ENCODE measurements around the gene MARCHF10. TPM values are rescaled to one million over a fixed set of nuclear protein-coding genes. Genes with fewer than 3 reads are reported as not detected.

The MARCHF10 gene
- total and polyA plus RNA-seq, 7 donors: 0.09 to 2.1 (median 0.71) TPM; not detected in 2

DNA sequence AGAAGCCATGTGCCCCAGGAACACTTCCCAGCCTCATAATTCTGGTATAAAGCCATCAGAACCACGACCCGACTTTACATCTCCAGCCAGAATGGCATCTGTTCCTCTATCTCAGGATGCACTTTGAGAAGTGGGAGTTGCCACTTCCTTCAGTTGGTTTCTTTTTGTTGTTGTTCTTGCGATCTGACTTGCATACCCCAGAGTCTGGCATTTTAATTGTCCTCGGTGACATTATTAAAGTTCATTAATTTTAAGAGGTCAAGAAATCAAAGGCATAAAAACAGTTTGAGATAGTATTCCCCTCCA is 13.5 kb downstream of the MARCHF10 start:
- intact Hi-C loops (cut with DNase I): no loop called here
- Histone ChIP-seq H3K27me3 (no peaks in the 10 kb centered on the region), H3K27ac (no peak overlapping the region), H3K4me1 (no peaks in the 10 kb centered on the region), H3K36me3 (no peaks in the 10 kb centered on the region), H3K9me3 (no peaks in the 10 kb centered on the region), H3K4me3 (no peak overlapping the region)
- no peak for DNase-seq
- WGBS, 2 donors: 43 to 81% methylated on average over 4 of the region's 4 CpGs
- TF ChIP-seq POLR2A (IDR thresholded peaks at IDR 0.05) (no peak), CTCF (IDR thresholded peaks at IDR 0.05) (no peak), POLR2AphosphoS5 (IDR thresholded peaks at IDR 0.05) (no peak)

DNA sequence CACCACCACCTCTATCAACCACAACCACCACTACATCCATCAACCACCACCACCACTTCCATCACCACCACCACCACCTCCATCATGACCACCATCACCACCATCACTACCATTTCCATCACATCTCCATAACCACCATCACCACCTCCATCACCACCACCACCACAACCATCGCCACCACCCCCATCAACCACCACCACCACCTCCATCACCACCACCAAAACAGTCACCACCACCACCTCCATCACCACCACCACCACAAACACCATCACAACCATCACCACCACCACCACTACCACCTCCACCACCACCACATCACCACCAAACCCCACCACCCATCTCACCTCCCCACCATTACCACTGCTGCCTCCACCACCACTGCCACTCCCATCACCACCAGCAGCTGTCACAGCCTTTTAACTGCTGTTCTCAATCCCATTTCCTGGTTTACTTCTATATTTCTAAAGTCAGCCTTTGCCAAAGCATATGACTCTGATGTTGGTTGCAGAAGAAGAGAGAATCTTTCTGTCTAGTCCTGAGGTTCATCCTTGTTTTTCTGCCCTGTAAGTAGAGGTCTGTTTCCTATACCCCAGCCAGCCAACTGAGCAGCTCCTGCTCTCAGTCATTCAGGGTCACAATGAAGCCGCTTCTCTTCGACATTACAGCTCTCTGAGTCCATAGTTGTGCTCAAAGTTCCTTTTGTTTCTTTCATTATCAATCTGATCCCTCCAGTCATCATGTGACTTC is 14.0 kb downstream of the MARCHF10 start:
- intact Hi-C loops (cut with DNase I): no loop called here

DNA sequence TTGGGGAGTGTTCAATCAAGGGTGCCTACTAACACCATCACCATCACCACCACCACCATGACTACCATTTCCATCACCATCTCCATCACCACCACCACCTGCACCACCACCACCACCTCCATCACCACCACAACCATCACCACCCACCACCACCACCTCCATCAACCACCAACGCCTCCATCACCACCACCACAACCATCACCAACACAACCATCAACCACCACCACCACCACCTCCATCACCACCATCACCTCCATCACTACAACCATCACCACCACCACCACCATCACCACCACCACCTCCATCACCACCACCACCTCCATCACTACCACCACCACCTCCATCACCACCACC is 15.7 kb downstream of the MARCHF10 start:
- intact Hi-C loops (cut with DNase I): no loop called here
- 100% methylated on average over 1 of the region's 1 CpG for WGBS, 2 donors
- no peaks in the 10 kb centered on the region for H3K4me1 ChIP-seq
- no peaks in the 10 kb centered on the region for H3K36me3 ChIP-seq
- no peak overlapping the region for H3K27ac ChIP-seq
- no peaks in the 10 kb centered on the region for H3K27me3 ChIP-seq
- TF ChIP-seq POLR2A (IDR thresholded peaks at IDR 0.05): no peak
- no peak for TF ChIP-seq EP300 (IDR thresholded peaks at IDR 0.05)
- no peak for TF ChIP-seq POLR2AphosphoS5 (IDR thresholded peaks at IDR 0.05)
- TF ChIP-seq CTCF (IDR thresholded peaks at IDR 0.05): no peak
- H3K4me3 ChIP-seq: no peak overlapping the region
- DNase-seq: no peak
- H3K9me3 ChIP-seq: no peaks in the 10 kb centered on the region

More for the DNA sequence above, 14.0 kb downstream of the MARCHF10 start:
- no peaks in the 10 kb centered on the region for H3K9me3 ChIP-seq
- 61 to 89% methylated on average over 3 of the region's 3 CpGs for WGBS, 2 donors
- TF ChIP-seq CTCF (IDR thresholded peaks at IDR 0.05): no peak
- no peak for TF ChIP-seq POLR2A (IDR thresholded peaks at IDR 0.05)
- TF ChIP-seq EP300 (IDR thresholded peaks at IDR 0.05): no peak
- no peak for TF ChIP-seq POLR2AphosphoS5 (IDR thresholded peaks at IDR 0.05)
- no peak overlapping the region for H3K4me3 ChIP-seq
- no peaks in the 10 kb centered on the region for H3K27me3 ChIP-seq
- DNase-seq: no peak
- H3K4me1 ChIP-seq: no peaks in the 10 kb centered on the region
- H3K27ac ChIP-seq: no peak overlapping the region
- no peaks in the 10 kb centered on the region for H3K36me3 ChIP-seq

GRCh38 chr17:62791767-62792446 is 16.2 kb downstream of the MARCHF10 start:
- TF ChIP-seq EP300 (IDR thresholded peaks at IDR 0.05): no peak
- no peak for TF ChIP-seq POLR2AphosphoS5 (IDR thresholded peaks at IDR 0.05)
- TF ChIP-seq POLR2A (IDR thresholded peaks at IDR 0.05): no peak
- no peak for TF ChIP-seq CTCF (IDR thresholded peaks at IDR 0.05)
- 78 to 86% methylated on average over 12 of the region's 12 CpGs for WGBS, 2 donors
- Histone ChIP-seq H3K4me3 (no peak overlapping the region), H3K27ac (no peak overlapping the region), H3K36me3 (no peaks in the 10 kb centered on the region), H3K9me3 (no peaks in the 10 kb centered on the region), H3K27me3 (no peaks in the 10 kb centered on the region), H3K4me1 (no peaks in the 10 kb centered on the region)
- no peak for DNase-seq
- intact Hi-C loops (cut with DNase I): no loop called here
